ENCODE measurements around the gene TAS2R1. TPM values are rescaled to one million over a fixed set of nuclear protein-coding genes. Genes with fewer than 3 reads are reported as not detected.

The TAS2R1 gene
- polyA plus RNA-seq, 2 of the 4 experiments (the other 2 are of a cell fraction) = not detected

GRCh38 chr5:9610364-9610763, 19.8 kb downstream of the TAS2R1 start:
- DNase-seq (ENCODE audit: low read depth in 1 of 2, low spot score in 1 of 2) (no peak), ATAC-seq (no peak), FAIRE-seq (no peak)
- CTCF ChIA-PET = interaction anchor here (0.8 to 1.5 kb wide), 2 partner anchors 8 to 15 kb away, joined by 4 to 5 read pairs; no protein-coding TSS in a partner anchor
- H3K4me3 ChIP-seq = no peak overlapping the region
- no peaks in the 10 kb centered on the region for H3K9me3 ChIP-seq
- TF ChIP-seq NR3C1 (IDR thresholded peaks at IDR 0.05) (no peak), PBX3 (IDR thresholded peaks at IDR 0.05) (no peak), CBX2 (IDR thresholded peaks at IDR 0.05; ENCODE audit: borderline replicate concordance, low read depth) (no peak), MYC (IDR thresholded peaks at IDR 0.05; ENCODE audit: borderline replicate concordance, low read length) (no peak), RNF2 (IDR thresholded peaks at IDR 0.05; ENCODE audit: borderline replicate concordance, low read depth) (no peak), CHD2 (IDR thresholded peaks at IDR 0.05; ENCODE audit: low read length, partially characterized antibody) (no peak), EHF (CRISPR knock-in tag; IDR thresholded peaks at IDR 0.05) (no peak), RAD21 (conservative IDR thresholded peaks at IDR 0.05 in 1 of 2, IDR thresholded peaks at IDR 0.05 in 1 of 2) (no peak), POLR2AphosphoS2 (conservative IDR thresholded peaks at IDR 0.05; ENCODE audit: low read length) (no peak), CBX8 (IDR thresholded peaks at IDR 0.05) (no peak), HOXB13 (CRISPR knock-in tag; IDR thresholded peaks at IDR 0.05; ENCODE audit: low read depth) (no peak), MAX (IDR thresholded peaks at IDR 0.05) (no peak), HOXB5 (CRISPR knock-in tag; IDR thresholded peaks at IDR 0.05) (no peak), NFE2L2 (conservative IDR thresholded peaks at IDR 0.05; ENCODE audit: low read length) (no peak), ZSCAN20 (CRISPR knock-in tag; IDR thresholded peaks at IDR 0.05) (no peak)
- H3K4me2 ChIP-seq = no peak overlapping the region
- no peaks in the 10 kb centered on the region for H3K4me1 ChIP-seq
- POLR2A ChIA-PET = no interaction called here
- 0% methylated on average over 1 of the region's 1 CpG for WGBS (ENCODE audit: missing lambda C conversion rate)
- H3K27ac ChIP-seq = no peak overlapping the region

- Histone ChIP-seq H3K4me3 (no peak overlapping the region), H3K9me3 (no peaks in the 10 kb centered on the region), H3K27ac (no peak overlapping the region), H3K4me2 (no peak overlapping the region), H3K4me1 (no peaks in the 10 kb centered on the region)
- ATAC-seq (no peak), DNase-seq (ENCODE audit: low read depth in 1 of 2, low spot score in 1 of 2) (no peak), FAIRE-seq (no peak)
- TF ChIP-seq HOXB5 (CRISPR knock-in tag; IDR thresholded peaks at IDR 0.05) = no peak
- TF ChIP-seq JUNB (IDR thresholded peaks at IDR 0.05) = no peak
- TF ChIP-seq ZC3H11A (IDR thresholded peaks at IDR 0.05) = no peak
- no peak for TF ChIP-seq HOXB13 (CRISPR knock-in tag; IDR thresholded peaks at IDR 0.05; ENCODE audit: low read depth)
- TF ChIP-seq MAX (IDR thresholded peaks at IDR 0.05) = no peak
- WGBS (ENCODE audit: missing lambda C conversion rate) = 4% methylated on average over 2 of the region's 2 CpGs
- ChIA-PET CTCF (interaction anchor here (0.5 kb wide), 1 partner anchor 9 kb away, joined by 3 read pairs; no protein-coding TSS in a partner anchor), POLR2A (no interaction called here)
Observed at GRCh38 chr5:9608093-9608492, 22.1 kb downstream of the TAS2R1 start.

GRCh38 chr5:9605041-9605838, 24.9 kb downstream of the TAS2R1 start:
- Histone ChIP-seq H3K9me3 (no peaks in the 10 kb centered on the region), H3K4me3 (no peak overlapping the region), H3K27ac (no peak overlapping the region), H3K4me2 (no peak overlapping the region), H3K4me1 (no peaks in the 10 kb centered on the region)
- no peak for ATAC-seq
- ChIA-PET POLR2A (no interaction called here), CTCF (no interaction called here)
- FAIRE-seq = no peak
- TF ChIP-seq CHD4 (IDR thresholded peaks at IDR 0.05; ENCODE audit: borderline replicate concordance) = no peak
- no peak for TF ChIP-seq NFE2L2 (conservative IDR thresholded peaks at IDR 0.05; ENCODE audit: low read length)
- no peak for TF ChIP-seq MAFK (IDR thresholded peaks at IDR 0.05; ENCODE audit: partially characterized antibody)
- TF ChIP-seq FOSB (CRISPR knock-in tag; IDR thresholded peaks at IDR 0.05) = no peak
- TF ChIP-seq HES2 (IDR thresholded peaks at IDR 0.05) = no peak
- TF ChIP-seq RNF2 (IDR thresholded peaks at IDR 0.05; ENCODE audit: borderline replicate concordance, low read depth) = no peak
- no peak for TF ChIP-seq MYC (IDR thresholded peaks at IDR 0.05; ENCODE audit: borderline replicate concordance, low read length)
- no peak for TF ChIP-seq TP53 (CRISPR knock-in tag; IDR thresholded peaks at IDR 0.05)
- TF ChIP-seq BCL3 (IDR thresholded peaks at IDR 0.05) = no peak
- TF ChIP-seq MAX (IDR thresholded peaks at IDR 0.05) = no peak
- TF ChIP-seq RARB (CRISPR knock-in tag; IDR thresholded peaks at IDR 0.05) = no peak
- no peak for TF ChIP-seq SREBF2 (IDR thresholded peaks at IDR 0.05)
- no peak for TF ChIP-seq HEYL (CRISPR knock-in tag; IDR thresholded peaks at IDR 0.05)
- no peak for DNase-seq (ENCODE audit: low read depth in 1 of 2, low spot score in 1 of 2)
- 15% methylated on average over 6 of the region's 6 CpGs for WGBS (ENCODE audit: missing lambda C conversion rate)
